Activated naive CD4-positive, alpha-beta T cell treated with anti-CD3 and anti-CD28 coated beads, Interleukin-2, amount 50 U/mL, for 24 hours (primary cell): ENCODE data around the gene GIPC3.
A peak's percentile ranks its signal among the peaks of the same experiment; 100 is the strongest.

Experiments
- H3K27ac Mint-ChIP-seq: one replicate; pipeline ENCODE4 v1.8.0; 2021; ENCODE audit warnings: mild to moderate bottlenecking, mixed read lengths
- H3K27me3 Mint-ChIP-seq: one replicate; pipeline ENCODE4 v1.8.0; 2021; ENCODE audit warnings: mixed read lengths
- H3K36me3 Mint-ChIP-seq: one replicate; pipeline ENCODE4 v1.8.0; 2021; ENCODE audit warnings: mixed read lengths
- H3K4me1 Mint-ChIP-seq: one replicate; pipeline ENCODE4 v1.8.0; 2021; ENCODE audit warnings: mixed read lengths
- H3K4me3 Mint-ChIP-seq: one replicate; pipeline ENCODE4 v1.8.0; 2021; ENCODE audit warnings: mild to moderate bottlenecking, mixed read lengths
- H3K9me3 Mint-ChIP-seq: one replicate; pipeline ENCODE4 v1.8.0; 2021; ENCODE audit warnings: mixed read lengths

Gene GIPC3

DNA sequence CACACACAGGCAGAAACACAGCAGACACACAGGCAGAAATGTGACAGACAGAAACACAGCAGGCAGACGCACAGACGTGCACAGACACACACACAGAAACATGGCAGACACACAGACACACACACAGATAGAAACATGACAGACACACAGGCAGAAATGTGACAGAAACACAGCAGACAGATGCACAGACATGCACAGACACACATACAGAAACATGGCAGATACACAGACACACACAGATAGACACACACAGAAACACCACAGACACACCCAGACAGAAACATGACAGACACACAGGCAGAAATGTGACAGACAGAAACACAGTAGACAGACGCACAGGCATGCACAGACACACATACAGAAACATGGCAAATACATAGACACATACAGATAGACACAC, 20.1 kb downstream of the GIPC3 start:
- no peak overlapping the region for H3K27ac Mint-ChIP-seq
- H3K4me3 Mint-ChIP-seq = no peak overlapping the region
- no peaks in the 10 kb centered on the region for H3K9me3 Mint-ChIP-seq
- peaks cover 8% of the 10 kb centered on the region for H3K4me1 Mint-ChIP-seq
- H3K27me3 Mint-ChIP-seq = no peaks in the 10 kb centered on the region
- H3K36me3 Mint-ChIP-seq = no peaks in the 10 kb centered on the region

DNA sequence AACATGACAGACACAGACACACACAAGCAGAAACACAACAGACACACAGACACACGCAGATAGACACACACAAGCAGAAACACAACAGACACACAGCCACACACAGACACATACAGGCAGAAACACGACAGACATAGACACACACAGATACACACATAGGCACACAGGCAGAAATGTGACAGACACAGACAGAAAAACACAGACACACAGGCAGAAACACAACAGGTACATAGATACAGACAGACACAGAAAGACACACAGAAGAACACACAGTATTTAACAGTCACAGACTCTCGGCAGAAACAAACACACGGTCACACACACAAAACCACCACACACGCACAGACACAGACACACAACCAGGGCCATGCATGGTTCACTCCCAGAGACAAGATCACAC, 20.5 kb downstream of the GIPC3 start:
- Mint-ChIP-seq H3K27me3 (no peaks in the 10 kb centered on the region), H3K27ac (no peak overlapping the region), H3K36me3 (no peaks in the 10 kb centered on the region), H3K4me1 (peaks cover 8% of the 10 kb centered on the region), H3K9me3 (no peaks in the 10 kb centered on the region), H3K4me3 (no peak overlapping the region)

DNA sequence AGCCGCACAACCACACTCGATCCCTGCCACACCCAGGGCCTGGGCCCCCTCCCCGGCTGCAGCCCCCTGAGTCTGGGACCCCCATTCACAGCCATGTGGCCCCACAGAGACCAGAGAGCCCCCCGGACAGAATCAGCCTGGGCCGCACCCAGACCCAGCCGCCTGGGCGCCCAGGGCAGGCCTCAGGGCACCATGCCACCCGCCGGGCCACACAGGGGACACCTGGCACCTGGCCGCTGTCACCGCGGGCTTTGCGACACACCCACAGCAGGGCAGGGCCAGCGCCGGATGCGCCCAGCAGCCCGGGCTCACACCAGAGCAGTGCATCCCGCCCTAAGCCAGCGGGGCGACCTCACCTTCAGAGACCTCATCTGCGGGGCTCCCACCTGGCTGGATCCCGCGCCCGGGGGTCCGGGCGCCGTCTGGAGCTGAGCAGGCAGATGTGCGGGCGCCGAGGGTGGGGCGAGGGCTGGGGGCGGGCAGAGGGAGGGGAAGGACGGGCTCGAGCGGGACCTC, 21.0 kb downstream of the GIPC3 start:
- Mint-ChIP-seq H3K27me3 (no peaks in the 10 kb centered on the region), H3K4me1 (peaks cover 8% of the 10 kb centered on the region), H3K9me3 (no peaks in the 10 kb centered on the region), H3K36me3 (no peaks in the 10 kb centered on the region), H3K4me3 (no peak overlapping the region), H3K27ac (no peak overlapping the region)

DNA sequence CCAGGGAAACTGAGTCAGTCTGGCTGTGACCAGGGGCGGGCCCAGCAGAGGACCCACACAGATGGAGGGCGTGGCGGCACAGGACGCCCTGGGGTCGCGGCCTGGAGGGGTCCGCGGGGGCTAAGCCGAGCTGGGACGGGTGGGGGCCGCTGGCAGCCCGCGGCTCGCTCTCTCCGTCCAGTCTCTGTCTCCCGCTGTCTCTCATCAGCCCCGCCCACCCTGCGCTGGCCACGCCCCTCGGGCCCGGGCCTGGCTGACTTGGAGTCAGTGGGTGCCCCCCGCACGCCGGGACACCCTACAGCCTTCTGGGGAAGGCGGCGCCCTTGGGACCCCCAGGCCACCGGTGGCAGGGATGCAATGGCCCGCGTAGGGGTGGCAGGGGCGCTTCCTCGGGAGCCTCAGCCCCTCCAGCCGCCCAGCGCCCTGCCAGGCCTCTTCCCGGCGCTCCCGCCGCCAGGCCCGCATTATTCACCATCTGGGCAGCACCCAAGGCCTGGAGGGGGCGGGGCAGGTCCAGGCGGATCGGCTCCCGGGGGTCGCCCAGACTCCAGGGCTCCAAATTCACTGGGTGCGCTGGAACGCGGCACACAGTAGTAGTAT, 21.5 kb downstream of the GIPC3 start, which contains the start of gene TBXA2R:
TSS of gene TBXA2R (minus strand) at position 186 of the 600 bp plus-strand sequence. CDS start 6,241 bp downstream, outside the sequence.
- H3K36me3 Mint-ChIP-seq = no peaks in the 10 kb centered on the region
- H3K9me3 Mint-ChIP-seq = no peaks in the 10 kb centered on the region
- no peaks in the 10 kb centered on the region for H3K27me3 Mint-ChIP-seq
- H3K4me3 Mint-ChIP-seq = no peak within 1 kb of the TSS
- H3K27ac Mint-ChIP-seq = no peak within 1 kb of the TSS
- peaks cover 8% of the 10 kb centered on the region for H3K4me1 Mint-ChIP-seq

DNA sequence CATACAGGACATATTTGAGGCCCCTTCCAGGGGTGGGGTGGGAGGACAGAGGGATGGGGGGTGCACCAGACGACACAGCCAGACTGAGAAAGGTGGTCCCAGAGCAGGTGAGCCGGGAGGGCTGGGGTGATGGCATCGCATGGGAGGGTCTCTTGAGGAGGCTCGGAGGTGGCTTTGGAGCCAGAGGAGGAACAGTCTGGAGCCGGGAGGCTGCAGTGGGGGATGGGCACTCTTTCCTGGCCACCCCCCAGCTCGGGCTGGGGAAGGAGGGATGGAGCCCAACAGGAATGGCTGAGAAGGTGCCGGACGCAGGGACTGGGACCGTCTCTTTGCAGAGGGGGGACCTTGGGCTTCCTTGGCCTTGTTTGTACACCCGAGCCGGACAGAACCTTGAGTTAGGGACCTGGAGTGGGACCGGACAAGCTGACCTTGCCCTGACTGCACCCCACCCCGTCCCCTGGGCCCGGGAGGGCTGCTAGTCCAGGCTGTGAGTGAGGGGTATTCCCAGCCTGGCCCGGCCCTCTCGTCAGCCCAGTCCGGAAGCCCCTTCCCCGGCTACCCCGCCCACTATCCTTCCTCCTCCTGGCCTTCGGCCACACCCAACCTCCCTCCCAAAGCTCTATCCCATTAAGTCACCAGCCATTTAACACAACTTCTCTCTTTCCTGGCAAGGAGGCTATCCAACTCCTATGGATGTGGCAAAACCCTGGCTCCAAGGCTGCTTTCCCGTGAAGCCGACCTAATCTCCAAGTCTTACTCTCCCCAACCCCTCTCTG, 22.2 kb downstream of the GIPC3 start:
- Mint-ChIP-seq H3K27ac (peak overlapping the region; percentile 43), H3K4me3 (no peak overlapping the region), H3K9me3 (no peaks in the 10 kb centered on the region)

DNA sequence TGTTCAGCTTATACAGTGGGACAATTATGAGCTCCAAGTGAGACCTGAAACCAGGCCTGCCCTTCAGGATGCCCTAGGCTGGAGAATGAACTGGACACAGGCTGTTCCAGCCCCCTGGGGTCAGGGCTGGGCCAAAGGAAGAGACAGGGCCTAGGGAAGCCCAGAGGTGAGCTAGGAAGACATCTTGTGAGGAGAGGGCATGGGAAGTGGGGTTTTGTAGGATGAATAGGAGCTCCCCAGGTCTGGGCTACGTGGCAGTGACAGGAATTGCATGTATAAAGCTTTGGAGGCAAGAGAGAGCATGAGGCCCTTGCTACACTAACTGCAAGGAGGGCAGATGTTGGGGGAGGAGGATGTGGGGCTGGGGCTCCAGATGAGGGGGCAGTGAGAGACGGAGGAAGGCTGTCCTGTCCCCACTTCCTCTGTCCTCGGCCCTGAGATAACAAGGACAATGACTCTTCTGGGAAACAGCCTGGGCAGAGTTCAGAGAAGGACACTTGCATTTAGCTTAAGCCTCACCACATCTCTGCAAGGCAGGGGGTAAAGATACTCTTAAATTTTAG, 22.9 kb downstream of the GIPC3 start:
- Mint-ChIP-seq H3K4me1 (peaks cover 8% of the 10 kb centered on the region), H3K27ac (peak overlapping the region; percentile 43), H3K4me3 (no peak overlapping the region), H3K27me3 (no peaks in the 10 kb centered on the region), H3K36me3 (peaks cover 2% of the 10 kb centered on the region), H3K9me3 (no peaks in the 10 kb centered on the region)

More for the DNA sequence above, 22.2 kb downstream of the GIPC3 start:
- Mint-ChIP-seq H3K36me3 (peaks cover 2% of the 10 kb centered on the region), H3K27me3 (no peaks in the 10 kb centered on the region), H3K4me1 (peaks cover 8% of the 10 kb centered on the region)

DNA sequence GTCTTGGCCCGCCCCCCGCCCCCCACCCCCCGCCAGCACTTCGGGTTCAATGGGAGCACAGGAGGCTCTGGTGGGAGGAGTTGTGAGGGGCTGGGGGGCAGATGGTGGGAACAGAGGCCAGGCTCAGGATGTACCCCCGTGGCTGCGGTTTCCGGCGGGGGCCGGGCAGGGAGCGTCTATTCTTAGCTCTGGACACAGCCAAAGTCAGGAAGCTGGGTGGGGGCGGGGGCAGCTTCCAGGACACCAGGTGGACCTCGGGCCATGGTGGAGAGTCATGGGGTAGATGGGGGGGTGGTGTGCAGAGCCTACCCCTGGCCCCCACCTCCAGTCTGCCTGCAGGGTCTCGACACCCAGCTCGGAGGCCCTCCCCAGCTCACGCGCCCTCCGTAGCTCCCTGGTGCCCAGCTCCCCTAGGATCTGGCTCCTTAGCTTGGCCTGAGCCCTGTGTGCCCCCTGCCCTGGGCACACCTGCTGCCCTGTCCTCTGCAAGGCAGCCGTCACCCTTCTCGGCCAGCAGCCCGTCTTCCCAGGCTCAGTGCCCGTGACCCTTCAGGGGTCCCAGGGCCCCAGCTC, 23.6 kb downstream of the GIPC3 start:
- Mint-ChIP-seq H3K4me3 (no peak overlapping the region), H3K27ac (no peak overlapping the region), H3K4me1 (peaks cover 8% of the 10 kb centered on the region), H3K36me3 (peaks cover 2% of the 10 kb centered on the region), H3K9me3 (no peaks in the 10 kb centered on the region), H3K27me3 (no peaks in the 10 kb centered on the region)

DNA sequence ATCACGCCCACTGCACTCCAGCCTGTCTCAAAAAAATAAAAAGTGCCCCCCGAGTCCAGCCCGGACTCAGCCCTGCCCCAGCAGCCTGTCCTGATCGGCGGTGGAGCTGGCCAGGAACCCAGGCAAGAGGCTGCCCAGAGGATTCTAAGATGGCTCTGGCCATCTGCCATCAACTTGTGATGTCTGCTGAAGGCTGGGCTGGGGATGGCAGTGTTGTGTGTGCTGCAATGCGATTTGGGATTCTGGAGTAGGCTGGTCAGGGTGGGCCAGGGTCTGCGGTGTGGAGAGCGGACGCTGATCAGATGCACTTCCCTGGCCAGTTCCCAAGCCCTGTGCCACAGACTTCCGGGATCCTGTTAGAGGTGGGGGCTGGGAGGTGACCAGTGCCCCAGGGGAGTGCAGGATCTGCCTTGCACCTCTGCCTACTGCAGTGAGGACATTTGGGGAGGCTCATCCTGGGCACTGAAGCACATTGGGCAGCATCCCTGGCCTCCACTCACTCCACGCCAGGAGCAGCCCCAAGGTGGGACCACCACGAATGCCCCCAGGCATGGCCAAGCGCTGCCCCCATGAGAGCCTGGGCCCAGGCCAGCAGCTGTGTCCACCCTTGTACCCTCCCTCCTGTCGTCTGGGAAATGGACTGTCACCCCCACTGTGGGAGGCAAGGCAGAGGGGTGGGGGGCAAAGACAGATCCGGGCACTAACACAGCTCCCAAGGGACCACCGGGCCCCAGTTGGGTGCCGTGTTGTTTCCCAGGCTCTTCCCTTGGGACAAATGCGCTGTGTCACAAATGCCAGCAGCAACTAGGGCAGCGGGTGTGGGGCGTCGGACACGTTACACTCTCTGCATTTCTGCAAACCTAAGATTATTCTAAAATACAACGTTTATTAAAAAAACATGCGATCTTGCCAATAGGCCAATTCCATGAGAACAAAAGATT, 24.8 kb downstream of the GIPC3 start:
- H3K4me1 Mint-ChIP-seq = peaks cover 8% of the 10 kb centered on the region
- peaks cover 2% of the 10 kb centered on the region for H3K36me3 Mint-ChIP-seq
- no peaks in the 10 kb centered on the region for H3K27me3 Mint-ChIP-seq
- H3K27ac Mint-ChIP-seq = no peak overlapping the region
- no peak overlapping the region for H3K4me3 Mint-ChIP-seq
- no peaks in the 10 kb centered on the region for H3K9me3 Mint-ChIP-seq

DNA sequence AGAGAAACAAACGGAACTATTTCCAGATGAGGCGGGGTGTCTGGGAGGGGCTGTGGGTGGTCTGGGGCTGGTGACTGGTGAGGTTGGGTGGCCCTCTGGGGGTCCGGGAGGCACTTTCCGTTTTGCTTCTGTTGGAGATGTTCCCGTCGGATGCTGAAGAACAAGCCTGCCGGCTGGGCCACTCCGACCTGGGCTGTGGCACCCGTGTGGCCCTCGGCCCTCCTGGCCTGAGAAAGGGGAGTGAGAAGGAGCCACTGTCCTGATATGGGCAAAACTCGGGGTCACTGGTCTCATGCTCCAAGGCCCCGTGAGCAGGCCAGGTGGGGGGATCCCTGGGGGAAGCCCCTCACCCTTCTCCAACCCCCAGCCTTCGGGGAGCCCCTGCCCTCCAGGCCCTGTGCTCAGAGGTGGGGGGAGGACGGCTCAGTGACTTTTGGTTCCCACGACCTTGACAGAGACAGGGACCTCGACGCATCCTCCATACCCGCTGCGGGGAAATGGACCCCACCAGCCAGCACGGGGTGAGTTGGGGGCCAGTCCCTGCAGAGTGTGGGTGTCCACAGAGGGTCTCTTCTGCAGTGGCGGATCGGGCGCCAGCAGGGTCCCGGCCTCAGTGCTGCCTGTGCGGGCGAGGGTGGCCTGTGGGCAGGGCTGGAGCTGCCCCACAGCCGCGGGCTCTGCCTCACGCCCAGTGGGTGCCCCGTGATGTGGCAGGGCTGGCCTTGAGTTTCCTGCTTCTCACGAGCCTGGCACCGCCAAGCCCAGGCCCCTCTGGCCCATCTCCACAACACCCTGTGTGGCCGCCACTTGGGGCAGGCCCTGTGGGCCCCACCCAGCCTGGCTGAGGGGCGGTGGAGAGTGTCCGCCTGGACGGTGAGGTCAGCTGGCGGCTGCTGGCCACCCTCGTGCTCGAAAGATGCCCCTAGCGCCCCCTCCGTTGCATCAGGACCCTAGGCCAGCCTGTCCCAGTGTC, 25.8 kb downstream of the GIPC3 start:
- peaks cover 2% of the 10 kb centered on the region for H3K36me3 Mint-ChIP-seq
- no peak overlapping the region for H3K4me3 Mint-ChIP-seq
- H3K9me3 Mint-ChIP-seq = no peaks in the 10 kb centered on the region
- no peak overlapping the region for H3K27ac Mint-ChIP-seq
- no peaks in the 10 kb centered on the region for H3K27me3 Mint-ChIP-seq
- H3K4me1 Mint-ChIP-seq = peaks cover 8% of the 10 kb centered on the region

DNA sequence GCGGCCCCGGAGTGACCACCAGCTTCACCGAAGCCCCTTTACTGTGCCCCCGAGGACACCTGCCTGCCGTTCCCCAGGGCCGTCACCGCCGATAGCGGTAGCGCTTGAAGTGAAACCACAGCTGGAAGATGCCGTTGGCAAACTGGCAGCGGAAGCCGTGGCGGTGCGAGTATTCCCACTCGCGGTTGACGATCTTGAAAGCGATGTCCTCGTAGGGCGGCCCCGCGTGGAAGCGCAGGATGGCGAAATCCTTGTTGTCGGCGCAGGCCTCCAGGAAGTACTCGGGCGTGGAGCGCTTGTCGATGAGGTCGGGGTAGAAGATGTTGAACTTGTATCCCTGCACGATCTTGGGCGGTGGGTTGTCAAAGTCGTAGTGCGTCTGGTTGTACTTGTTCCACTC, 26.6 kb downstream of the GIPC3 start:
- H3K27me3 Mint-ChIP-seq = no peaks in the 10 kb centered on the region
- no peak overlapping the region for H3K27ac Mint-ChIP-seq
- H3K4me3 Mint-ChIP-seq = no peak overlapping the region
- peaks cover 2% of the 10 kb centered on the region for H3K36me3 Mint-ChIP-seq
- peaks cover 8% of the 10 kb centered on the region for H3K4me1 Mint-ChIP-seq
- H3K9me3 Mint-ChIP-seq = no peaks in the 10 kb centered on the region

DNA sequence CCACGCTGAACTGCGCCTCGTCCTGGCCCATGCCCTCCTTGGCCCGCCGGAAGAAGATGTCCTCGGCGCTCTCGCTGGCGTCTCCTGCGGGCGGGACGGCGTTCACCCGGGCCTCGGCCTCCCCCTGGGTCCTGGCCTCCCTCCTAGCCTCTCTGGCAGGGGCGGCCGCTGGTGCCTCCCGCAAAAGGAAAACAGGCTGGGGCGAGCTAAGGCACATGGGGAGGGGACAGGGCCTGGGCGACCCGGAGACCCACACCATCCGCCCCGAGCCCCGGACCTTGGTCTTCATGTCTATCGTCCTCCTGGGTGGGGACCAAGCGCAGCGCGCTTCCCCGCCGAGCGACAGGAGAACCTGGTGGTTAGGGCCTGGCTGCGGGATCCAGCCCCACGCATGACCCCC, 27.1 kb downstream of the GIPC3 start:
- peaks cover 2% of the 10 kb centered on the region for H3K36me3 Mint-ChIP-seq
- peaks cover 12% of the 10 kb centered on the region for H3K4me1 Mint-ChIP-seq
- no peaks in the 10 kb centered on the region for H3K27me3 Mint-ChIP-seq
- no peak overlapping the region for H3K27ac Mint-ChIP-seq
- H3K9me3 Mint-ChIP-seq = no peaks in the 10 kb centered on the region
- no peak overlapping the region for H3K4me3 Mint-ChIP-seq

DNA sequence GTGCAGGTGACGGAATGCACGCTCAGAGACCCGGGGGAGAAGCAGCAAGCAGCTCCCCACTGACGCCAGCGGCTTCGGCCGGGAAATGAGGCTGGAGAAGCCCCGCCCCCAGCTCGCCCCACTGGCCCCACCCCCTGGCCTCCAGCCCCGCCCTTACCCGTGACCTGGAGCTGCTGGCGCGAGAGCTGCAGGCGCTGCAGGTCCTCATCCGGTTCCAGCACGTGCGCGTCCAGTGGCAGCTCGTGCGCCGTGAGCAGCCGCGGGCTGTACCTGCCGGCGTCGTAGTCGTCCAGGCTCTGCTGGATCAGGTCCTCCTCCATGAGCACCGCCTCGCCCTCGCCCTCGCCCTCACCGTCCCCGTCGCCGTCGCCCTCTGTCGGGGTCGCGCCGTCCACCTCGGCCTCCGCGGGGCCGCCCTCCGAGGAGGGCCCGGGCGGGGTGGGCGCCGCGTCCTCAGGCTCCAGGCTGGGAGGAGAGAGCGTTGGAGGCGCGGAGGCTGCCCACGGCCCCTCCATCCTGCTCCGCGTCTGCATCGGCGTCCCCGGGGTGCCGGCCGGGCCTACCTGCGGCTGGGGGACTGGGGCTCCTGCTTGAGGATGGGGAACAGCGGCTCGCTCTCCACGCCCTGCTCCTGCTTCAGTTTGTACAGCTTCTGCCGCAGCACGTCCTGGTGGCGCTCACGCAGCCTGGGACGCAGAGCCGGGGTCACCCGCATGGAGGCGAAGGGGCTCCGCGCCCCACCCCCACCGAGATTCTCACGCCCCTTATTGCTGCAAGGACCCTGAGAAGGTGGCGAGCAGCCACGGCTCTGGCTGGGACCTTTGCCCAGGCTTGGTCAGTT, 27.8 kb downstream of the GIPC3 start:
- Mint-ChIP-seq H3K9me3 (no peaks in the 10 kb centered on the region), H3K36me3 (peaks cover 2% of the 10 kb centered on the region), H3K27me3 (no peaks in the 10 kb centered on the region), H3K4me1 (peaks cover 15% of the 10 kb centered on the region), H3K4me3 (no peak overlapping the region), H3K27ac (no peak overlapping the region)

DNA sequence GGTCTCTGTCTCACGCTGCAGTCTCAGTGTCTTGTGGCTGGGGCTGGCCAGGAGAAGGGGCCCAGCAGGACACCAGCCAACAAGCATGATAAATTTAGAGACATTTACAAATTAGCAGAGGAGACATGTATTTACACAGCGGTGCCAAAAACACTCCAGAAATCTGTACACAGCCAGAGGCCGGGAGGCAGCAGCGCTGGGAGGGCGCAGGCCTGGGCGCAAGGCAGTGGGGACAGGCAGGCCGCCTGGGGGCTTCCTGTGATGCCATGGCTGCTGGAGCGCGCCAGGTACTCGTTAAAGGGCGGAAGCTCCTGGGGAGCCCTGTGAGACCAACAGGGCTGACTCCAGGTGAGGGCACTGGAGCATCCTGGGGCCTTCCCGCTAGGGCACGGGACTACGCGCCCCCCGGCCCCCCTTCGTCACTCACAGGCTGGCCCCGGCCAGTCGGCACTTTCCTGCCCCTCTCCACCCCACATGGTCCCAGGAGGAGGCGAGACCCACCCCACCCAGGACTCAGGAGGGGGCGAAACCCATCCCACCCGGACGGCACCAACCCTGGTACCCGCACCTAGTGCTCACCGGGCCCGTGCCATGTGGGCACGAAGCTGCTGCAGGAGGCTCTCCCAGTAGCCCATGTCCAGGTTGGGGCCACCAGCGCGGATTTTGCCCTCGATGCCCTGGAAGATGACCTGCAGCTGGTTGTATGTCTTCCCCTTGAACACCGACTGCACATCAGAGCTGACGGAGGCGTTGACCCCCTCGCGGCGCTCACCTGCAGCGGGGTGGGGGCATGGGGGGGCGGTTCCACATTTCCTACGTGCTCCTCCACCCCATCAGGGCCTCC, 28.8 kb downstream of the GIPC3 start:
- Mint-ChIP-seq H3K4me1 (peaks cover 14% of the 10 kb centered on the region), H3K27ac (no peak overlapping the region), H3K27me3 (no peaks in the 10 kb centered on the region)

More for the DNA sequence above, 28.8 kb downstream of the GIPC3 start:
- Mint-ChIP-seq H3K4me3 (no peak overlapping the region), H3K36me3 (peaks cover 2% of the 10 kb centered on the region), H3K9me3 (no peaks in the 10 kb centered on the region)
